ENCODE results near the gene TOR3A.
"Not testable (repeated sequence)": the region's sequence is repeated elsewhere in the genome, so short reads cannot be mapped to it uniquely, and the experiment has no call there.

Gene TOR3A, protein sequence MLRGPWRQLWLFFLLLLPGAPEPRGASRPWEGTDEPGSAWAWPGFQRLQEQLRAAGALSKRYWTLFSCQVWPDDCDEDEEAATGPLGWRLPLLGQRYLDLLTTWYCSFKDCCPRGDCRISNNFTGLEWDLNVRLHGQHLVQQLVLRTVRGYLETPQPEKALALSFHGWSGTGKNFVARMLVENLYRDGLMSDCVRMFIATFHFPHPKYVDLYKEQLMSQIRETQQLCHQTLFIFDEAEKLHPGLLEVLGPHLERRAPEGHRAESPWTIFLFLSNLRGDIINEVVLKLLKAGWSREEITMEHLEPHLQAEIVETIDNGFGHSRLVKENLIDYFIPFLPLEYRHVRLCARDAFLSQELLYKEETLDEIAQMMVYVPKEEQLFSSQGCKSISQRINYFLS

DNA sequence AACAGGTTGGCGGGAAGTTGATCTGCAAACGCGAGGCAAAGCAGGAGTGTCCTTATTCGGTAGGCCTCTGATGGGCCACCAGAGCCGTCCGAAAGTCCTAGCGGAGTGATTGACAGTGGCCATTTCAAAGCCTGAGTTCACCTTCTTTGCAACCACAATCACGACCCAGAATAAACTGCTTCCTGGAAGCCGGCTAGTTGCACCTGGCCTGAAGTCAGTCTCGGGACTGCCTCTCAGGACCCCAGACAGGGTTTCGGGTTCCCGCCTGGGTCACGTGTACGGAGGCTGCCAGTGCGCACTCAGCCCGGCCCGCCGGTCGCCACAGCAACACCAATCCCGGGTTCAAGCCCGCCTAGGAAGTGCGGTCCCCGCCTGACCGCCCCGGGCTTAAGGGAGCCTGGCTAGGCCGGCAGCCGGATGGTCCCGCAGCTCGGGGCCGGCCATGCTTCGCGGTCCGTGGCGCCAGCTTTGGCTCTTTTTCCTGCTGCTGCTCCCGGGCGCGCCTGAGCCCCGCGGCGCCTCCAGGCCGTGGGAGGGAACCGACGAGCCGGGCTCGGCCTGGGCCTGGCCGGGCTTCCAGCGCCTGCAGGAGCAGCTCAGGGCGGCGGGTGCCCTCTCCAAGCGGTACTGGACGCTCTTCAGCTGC lies at the start of gene TOR3A:
TSS of gene TOR3A (plus strand) at position 384 of the 646 bp plus-strand sequence. CDS start at position 443, 59 bp downstream.
- DNase-seq: peak; percentile 83

DNA sequence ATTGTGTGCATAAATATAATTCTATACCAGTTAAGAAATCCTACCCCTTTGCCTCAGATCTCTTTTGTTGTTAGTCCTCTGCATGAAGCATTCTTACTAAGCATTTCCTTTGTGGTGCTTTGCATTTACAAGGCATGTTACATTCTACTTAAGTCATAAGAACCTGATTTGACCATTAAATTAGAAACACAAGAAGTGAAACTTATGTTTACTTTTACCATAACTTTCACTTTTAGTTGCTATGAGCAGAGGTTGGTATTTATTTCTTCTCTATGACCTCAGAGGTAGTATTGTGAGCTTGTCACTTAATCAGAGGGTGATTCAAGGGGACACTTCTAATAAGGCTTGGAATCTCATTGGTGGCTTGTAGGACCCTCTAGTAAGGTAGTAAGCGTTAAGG lies 47.1 kb upstream of the TOR3A start:
- DNase-seq: peak; percentile 21

DNA sequence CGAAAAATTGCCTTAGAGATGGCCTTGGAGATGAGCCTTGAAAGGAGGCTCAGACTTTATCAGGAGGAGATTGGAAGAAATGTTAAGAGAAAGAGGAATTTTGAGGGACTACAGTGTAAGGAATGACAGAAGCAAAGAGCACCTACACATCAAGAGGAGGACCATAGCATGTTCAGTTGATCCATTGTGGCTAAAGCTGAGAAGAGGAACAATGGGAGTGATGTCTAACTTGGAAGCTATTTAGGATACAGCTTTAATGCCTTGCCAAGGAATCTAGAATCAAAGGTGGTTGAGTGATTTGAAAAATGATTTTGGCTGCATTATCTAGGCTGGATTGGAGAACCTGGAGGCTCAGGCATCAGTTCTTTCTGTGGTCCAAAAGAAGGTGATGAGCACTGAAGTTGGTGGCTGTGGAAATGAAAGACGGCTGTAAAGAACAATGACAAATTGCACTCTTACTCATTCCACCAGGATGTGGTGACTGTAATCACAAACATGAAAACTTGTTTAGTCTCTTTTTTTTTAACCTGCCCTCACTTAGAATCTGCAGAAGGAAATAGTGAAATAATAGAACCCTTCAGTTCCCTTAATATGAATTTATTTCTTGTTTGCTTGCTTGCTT lies 44.9 kb upstream of the TOR3A start:
- DNase-seq: peak; percentile 25

DNA sequence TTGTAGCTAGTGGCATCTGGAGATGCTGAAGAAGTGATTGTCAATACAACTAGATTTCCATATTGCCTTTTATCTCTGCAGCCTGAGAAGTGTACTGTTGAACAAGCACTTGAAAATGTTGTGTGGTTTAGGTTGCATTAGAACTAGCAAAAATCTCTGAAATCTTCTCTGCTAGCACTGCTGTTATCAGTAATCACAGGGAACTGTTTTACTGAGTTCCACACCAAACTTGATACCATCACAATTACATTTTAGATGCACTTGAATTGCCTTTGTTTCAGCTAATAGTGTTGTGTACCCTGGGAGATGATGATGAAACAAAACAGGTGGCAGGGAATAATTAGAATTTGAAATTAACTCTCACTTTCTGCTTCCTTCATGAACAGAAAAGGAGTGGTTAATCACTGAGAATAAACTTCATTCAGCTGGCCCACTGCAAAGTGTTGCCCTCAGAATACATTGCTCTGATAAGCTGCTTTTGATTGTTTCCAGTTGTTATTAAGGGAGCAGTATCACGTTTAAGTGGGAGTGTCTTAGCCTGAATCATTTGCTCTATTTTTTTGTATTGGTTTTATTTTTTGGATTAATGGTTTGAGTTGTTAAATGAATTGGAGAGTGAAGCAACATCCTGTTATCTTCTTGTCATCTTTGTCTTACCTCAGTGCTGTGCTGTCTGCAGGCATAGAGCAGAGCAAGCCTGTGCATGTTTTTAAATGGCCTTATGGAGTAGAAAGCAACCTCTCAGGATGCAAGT lies 43.2 kb upstream of the TOR3A start:
- no peak for DNase-seq

DNA sequence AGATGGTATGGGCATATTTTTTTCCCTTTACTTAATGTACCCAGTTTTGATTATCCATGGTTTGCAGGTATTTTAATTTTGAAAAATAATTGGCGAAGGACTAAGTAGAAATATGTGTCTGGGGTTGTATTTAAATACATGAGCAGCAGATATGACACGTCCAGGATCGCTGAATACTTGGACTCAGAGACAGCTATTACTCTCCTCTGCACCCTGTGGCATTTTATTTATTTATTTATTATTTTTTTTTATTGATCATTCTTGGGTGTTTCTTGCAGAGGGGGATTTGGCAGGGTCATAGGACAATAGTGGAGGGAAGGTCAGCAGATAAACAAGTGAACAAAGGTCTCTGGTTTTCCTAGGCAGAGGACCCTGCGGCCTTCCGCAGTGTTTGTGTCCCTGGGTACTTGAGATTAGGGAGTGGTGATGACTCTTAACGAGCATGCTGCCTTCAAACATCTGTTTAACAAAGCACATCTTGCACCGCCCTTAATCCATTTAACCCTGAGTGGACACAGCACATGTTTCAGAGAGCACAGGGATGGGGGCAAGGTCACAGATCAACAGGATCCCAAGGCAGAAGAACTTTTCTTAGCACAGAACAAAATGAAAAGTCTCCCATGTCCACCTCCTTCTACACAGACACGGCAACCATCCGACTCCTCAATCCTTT lies 42.2 kb upstream of the TOR3A start:
- not testable (repeated sequence) for DNase-seq

DNA sequence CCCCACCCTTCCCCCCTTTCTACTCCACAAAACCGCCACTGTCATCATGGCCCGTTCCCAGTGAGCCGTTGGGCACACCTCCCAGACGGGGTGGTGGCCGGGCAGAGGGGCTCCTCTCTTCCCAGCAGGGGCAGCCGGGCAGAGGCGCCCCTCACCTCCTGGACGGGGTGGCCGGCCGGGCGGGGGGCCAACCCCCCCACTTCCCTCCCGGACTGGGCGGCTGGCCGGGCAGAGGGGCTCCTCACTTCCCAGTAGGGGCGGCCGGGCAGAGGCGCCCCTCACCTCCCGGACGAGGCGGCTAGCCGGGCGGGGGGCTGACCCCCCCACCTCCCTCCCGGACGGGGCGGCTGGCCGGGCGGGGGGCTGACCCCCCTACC lies 41.7 kb upstream of the TOR3A start:
- not testable (repeated sequence) for DNase-seq

DNA sequence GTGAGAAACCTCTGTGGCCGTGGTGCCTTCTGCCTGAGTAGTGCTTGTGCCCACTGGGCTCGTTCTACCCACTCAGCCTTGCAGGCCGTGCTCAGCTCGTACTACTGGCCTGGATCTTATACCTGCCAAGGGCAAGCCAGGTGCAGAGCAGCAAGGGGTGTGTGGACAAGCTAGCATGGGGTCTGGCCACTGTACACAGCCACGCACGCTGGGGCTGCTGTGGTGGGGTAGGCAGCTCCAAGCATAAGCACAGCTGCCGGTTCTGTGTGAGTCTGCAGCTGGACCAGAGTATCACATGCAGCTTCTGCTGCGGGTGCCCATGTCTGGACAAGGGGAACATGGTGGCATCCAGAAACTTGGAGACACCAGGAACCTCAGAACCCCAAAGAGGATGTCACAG lies 39.8 kb upstream of the TOR3A start:
- DNase-seq: no peak

DNA sequence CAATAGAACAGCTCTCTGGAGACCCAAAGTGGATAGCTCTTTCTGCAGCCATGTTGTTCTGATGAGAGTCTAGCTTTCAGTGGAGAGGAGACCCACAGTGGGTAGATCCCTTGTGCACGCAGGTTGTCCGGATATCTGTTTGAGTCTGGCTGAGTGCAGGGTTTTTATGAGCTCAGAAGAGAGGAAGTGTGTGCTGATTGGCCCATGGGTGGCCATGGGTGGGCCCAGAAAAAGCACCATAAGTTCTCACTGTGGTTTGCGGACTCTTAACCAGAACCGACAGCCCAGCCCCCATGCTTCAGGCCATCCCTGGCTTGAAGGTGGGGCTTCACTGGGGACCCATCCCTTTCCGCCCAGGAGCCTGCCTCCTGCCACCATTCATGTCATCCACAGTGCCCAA lies 39.2 kb upstream of the TOR3A start:
- no peak for DNase-seq

DNA sequence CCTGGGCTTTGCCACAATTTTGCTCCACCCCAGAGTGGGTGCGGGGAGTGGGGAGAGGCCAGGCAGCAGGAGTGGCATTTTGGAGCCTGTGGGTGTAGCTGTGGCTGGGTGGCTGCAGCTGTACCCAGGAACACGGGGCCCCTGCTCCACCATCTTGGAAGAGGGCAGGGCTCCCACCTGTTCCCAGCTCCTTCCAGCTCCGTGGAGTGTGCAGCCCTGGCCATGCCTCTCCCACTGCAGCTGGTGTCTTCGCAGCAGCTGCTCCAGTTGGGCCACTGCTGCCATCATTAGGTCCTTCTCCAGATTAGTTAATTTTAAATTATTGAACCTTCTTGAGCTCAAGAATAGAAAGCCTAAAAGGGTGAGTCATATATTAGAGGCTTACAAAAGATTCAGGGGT lies 38.6 kb upstream of the TOR3A start:
- DNase-seq: no peak

DNA sequence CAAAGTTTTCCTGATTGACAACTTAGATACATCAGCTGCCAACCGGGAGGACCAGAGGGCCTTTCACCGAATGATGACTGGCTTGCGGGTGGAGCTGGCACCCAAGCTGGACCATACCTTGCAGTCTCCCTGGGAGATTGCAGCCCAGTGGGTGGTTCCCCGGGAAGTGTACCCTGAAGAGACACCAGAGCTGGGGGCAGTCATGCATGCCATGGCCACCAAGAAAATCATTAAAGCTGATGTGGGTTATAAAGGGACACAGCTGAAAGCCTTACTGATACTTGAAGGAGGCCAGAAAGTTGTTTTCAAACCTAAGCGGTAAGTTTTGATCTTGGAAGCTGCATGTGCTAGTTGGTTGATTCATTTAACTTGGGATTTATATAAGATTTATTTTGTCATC lies 38.0 kb upstream of the TOR3A start:
- no peak for DNase-seq

DNA sequence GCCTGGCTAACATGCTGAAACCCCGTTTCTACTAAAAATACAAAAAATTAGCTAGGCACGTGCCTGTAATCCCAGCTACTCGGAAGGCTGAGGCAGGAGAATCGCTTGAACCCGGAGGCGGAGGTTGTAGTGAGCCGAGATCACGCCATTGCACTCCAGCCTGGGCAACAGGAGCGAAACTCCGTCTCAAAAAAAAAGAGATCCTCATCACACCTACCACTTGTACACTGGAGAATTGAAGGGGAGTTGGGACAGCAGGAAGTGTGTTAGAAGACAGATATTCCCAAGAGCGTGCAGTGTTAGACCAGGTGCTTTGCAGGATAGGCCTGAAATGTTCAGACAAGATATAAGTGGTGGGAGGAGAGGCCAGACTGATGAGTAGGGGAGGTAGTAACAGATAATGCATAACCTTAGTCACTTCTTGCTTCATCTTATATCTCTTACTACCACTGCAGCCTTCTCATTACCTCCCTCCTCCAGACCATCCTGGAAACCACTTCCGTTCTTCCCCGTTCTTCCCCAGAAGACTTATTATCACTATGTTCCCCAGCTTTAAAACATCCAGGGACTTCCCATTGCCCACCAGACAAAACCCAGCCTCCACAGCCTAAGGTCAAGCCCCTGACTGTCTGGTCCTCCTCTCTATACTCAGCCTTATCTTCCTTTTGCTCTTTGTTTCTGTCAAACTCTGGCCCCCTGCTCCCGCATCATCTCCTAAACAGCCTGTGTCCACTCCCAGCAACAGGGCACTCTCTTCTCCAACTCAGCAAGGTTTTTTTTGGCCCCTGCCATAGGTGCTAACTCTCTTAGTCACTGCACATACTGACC lies 34.8 kb upstream of the TOR3A start:
- no peak for DNase-seq

DNA sequence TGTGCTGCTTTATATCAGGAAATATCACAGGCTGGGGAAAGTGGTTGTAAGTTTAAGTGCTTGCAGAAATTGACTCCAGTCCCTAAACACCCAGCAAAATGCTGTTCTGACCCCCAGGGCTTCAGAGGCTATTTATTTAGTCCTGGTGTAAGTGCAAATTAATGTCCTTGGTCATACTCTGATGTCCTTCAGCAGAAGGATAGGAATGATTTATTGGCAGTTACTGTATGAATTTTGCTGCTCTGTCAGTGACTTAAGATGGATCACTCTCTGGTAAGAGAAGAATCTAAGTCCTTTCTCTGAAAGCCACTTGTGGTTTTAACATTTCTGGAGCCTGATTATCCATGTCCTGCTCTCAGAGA lies 34.3 kb upstream of the TOR3A start:
- no peak for DNase-seq

DNA sequence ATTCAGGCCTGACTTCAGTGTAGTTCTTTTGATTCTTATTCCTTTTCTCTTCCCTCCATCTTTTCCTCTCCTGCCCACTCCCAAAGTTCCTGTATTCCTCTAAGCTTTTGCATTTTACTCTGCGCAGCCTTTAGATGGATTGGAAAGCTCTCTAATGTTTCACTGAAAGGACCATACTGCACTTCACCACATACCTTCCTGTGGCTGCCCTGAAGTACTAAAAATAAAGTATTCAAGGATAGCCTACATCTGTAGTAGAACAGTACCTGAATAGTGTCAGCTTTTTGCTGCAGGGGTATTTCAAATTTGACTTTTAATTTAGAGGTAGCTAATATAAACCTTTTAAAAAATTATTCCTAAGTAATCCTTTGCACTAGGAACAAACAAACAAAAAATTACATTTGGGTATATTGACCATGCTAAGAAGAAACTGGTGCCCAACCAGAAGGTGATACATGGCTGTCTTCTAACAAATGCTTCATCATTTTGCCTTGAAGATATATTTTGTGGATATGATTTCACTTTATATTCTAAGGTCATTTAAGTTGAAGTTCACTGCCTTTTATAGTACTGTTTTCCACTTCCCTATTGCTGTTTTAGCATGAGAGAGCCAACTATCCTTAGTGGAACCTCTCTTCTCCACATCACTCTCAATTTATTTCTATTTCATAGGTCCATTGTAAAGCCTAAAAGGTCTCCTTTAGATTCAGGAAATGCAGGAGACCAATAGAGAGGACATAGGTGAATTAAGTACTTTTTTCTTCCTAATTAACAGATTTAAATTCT lies 33.3 kb upstream of the TOR3A start:
- DNase-seq: no peak

DNA sequence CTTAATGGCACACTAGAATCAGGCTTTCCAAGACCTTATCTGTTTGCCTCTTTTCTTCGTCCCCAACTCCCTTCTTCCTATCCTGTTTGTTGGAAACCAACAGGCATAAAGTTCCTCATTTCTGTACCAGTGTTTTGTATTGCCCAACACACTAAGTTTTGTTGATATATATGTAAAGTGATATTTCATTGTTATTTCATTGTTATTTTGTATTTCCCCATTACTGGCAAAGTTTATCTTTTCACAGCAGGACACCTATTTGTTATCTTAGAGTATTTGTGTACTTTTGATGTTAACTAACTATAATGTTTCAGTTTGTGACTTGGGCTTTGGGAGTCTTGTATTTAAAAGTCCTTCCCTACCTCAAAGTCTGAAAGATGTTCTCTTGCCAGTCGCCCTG lies 29.1 kb upstream of the TOR3A start:
- no peak for DNase-seq

DNA sequence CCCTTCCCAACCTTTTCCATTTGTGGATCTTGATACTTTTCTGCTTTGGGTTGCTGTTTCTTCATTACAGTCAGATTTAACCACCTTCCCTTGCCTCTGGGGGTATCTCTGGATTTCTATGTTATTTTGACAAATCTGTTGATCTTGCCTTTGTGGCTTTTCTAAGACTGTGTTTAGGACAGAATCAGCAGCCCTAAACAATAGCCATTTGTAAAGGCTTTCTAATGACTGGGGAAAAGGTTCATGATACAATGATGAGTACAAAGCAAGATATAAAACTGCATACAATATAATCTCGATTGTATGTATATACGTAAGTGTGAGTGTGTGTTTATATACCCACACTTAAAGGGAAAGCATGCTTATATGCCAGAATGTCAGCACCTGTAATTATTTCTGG lies 28.4 kb upstream of the TOR3A start:
- no peak for DNase-seq

DNA sequence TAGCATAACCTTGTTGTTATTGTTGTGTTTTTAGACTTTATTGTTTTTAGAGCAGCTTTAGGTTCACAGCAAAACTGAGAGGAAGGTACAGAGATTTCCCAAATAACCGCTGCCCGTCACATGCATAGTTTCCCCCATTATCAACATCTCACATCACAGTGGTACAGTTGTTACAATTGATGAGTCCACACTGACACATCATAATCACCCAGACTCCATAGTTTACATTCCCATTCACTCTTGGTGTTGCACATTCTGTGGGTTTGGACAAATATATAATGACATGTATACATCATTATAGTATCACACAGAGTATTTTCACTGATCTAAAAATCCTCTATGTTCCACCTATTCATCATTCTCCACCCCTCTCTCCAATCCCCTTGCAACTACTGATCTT lies 25.9 kb upstream of the TOR3A start:
- no peak for DNase-seq

DNA sequence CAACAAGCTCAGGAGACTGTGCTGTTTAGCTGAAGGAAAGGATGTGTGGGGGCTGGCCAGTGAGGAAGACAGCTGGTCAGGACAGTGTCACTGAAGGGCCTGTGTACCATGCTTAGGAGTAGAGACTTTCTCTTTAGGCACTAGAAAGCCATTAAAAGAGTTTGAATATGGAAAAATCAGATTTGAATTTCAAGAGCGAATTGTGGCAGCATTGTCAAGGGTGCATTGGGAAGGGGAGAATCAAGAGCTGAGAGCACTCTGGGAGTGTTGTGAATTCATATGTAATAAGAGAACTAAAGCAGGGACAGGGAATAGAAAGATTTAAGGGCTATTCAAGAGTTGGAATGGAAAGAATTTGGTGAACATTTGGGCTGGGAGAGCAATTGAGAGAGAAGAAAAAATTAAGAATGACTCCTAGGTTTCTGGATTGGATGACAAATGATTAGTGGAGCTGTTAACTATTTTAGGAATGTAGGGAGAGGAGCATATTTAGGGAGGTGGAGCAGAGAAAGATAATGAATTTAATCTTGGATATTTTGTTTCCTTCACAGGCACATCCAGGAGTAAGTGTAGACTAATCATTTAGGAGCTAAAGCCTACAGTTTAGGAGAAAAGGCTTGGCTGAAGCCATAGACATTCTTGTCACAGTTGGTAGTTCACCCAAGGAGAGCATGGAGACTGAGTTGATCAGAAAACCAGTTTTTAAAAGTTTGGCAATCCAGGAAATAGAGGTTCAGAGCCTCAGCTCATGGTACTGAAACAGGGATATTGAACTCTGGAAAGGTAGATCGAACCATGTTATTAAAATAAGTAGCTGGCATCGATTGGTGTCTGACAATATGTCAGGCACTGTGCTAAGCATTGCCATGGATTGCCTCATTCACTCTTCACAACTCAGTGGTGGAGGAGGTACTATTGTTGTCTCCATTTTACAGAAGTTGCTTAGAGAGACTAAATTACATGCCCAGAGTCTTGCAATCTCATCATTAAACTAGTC lies 23.1 kb upstream of the TOR3A start:
- no peak for DNase-seq

DNA sequence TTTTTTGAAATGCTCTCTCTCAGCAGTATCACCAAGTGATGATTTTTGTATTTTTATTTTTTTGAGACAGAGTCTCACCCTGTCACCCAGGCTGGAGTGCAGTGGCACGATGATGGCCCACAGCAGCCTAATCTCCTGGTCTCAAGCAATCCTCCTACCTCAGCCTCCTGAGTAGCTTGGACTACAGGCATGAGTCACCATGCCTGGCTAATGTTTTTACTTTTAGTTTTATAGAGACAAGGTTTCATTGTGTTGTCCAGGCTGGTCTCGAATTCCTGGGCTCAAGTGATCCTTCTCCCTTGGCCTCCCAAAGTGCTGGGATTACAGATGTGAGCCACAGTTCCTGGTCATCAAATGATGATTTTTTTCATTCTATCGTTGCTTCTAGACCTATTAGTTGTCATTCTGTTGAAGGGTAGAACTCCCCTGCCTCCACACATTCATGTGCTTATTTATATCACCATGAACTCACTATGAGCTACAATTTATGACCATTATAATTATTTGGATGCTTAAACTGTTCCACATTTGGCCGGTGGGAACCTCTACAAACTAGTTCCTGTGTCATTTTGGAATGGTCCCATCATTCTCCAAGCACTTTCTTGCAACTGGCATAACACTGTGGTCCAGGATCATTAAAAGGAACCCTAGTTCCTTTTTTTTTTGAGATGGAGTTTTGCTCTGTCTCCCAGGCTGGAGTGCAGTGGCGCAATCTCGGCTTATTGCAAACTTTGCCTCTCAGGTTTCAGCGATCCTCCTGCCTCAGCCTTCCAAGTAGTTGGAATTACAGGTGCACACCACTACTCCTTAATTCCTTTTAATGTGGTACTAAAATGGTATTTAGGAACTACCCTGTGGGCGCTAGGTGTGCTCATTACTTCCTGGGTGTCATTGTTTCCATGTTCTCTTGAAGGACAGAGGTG lies 20.2 kb upstream of the TOR3A start:
- DNase-seq: no peak

DNA sequence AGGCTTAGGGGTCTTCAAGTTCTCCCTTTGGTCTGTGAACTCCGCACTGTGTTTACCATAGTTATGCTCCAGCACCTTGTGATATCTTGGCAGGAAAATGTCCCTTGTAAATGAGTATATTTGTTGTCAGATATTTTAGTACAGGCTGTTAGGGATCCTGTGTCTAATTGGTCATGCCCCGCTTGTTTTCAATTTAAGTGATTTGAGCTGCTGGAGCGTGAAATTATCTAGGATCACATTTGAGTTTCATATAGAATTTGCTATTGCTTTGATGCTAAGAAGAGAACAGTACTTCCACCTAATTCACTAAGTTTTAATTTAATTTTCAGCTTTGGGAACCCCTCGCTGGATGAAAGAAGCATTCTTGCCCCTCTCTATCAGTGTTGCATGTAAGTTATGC lies 15.4 kb upstream of the TOR3A start:
- DNase-seq: no peak
